Jurkat, Clone E6-1 (cell line): Measurements from ENCODE around the gene MLH1.

ENCODE experiments used
- DNase-seq: peaks from one replicate; pipeline ENCODE4 v3.0.0-alpha.2; 2011; ENCODE audit warnings: low read depth, low spot score
- H3K4me3 ChIP-seq: 2 replicates; pipeline ENCODE4 v1.5.1; 2011; ENCODE audit warnings: mild to moderate bottlenecking, low read length, control low read depth, moderate library complexity

The MLH1 gene

DNA sequence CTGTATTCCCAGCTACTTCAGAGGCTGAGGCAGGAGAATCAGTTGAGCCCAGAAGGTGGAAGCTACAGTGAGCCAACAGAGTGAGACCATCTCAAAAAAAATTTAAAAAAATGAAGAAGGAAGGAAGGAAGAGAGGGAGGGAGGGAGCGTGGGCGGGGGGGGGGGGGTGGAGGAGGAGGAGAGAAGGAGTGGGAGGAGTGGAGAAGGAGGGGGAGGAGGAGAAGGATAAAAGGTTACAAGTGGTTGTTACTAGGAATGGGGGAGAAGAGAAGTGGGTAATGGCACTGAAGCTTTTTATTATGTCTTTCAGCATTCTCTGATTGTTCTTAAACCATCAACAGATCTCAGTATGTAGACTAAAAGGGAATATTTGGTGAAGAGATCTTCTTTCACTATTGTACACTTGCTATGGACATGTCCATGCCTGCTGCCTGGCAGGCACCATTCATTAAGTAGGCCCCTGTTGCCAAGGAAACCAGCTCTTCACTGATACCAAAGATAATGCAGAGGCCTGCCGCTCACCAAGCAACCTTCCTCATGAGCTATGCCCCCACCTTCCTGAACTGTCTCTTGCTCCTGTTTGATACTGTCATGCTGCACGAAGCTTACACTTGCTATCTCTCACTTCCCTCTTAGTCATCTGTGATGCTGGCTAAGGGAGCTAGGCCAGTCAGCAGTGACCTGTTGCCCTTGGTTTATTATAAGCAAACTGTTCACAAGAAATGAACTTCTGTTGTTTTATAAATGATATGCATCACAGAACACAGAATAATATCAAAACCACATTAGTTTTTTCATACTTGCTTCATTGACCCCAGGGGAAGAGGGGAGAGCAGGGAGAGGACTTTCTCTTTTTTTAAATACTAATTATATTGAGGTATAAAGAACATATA is 23.5 kb upstream of the MLH1 start:
- DNase-seq, result peak; percentile 67

DNA sequence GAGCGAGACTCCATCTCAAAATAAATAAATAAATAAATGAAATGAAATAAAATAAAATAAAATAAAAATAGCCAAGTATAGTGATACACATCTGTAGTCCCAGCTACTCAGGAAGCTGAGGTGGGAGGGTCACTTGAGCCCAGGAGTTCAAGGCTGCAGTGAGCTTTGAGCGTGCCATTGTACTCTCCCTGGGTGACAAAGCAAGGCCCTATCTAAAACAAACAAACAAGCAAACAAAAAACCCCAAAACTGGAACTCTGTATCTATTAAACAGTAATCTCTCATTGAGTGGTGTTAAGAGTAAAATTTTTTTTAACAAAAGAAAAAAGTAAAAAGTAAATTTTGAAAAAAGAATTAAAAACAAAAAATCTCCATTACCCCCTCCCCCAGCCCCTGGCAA is 21.2 kb upstream of the MLH1 start:
- DNase-seq, result no peak
- no peak overlapping the region for H3K4me3 ChIP-seq

More for the DNA sequence above, 23.5 kb upstream of the MLH1 start:
- H3K4me3 ChIP-seq, result no peak overlapping the region

DNA sequence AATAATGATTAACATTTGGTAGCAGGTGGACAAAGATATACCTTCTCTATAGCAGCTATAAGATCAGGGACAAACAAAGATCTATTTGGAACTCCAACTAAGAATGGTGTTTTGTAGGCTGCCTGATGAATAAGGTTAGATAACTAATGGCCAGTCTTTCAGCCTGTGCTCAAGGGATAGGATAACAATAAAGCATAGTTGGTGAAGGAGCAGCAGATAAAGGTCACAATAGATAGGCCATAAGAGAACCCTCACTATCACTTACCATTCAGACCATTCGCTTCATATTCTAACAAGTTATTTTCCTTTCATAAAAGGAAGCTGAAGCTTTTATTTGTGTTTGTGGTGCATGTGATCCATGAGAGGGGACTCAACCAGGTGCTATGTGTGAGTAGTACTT is 20.2 kb upstream of the MLH1 start:
- DNase-seq, result no peak
- H3K4me3 ChIP-seq, result no peak overlapping the region

DNA sequence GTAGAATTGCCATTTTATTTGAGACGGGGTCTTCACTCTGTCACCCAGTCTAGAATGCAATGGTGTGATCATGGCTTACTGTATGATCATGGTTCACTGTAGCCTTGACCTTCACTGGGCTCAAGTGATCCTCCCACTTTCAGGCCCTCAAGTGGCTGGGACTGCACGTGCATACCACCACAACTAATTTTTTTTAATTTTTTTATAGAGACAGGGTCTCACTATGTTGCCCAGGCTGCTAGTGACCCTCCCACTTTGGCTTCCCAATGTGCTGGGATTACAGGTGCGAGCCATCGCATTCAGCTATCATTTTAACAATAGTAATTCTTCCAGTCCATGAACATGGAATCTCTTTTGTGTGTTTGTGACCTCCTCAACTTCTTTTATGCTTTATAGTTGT is 12.3 kb upstream of the MLH1 start:
- DNase-seq, result no peak
- H3K4me3 ChIP-seq, result no peak overlapping the region

DNA sequence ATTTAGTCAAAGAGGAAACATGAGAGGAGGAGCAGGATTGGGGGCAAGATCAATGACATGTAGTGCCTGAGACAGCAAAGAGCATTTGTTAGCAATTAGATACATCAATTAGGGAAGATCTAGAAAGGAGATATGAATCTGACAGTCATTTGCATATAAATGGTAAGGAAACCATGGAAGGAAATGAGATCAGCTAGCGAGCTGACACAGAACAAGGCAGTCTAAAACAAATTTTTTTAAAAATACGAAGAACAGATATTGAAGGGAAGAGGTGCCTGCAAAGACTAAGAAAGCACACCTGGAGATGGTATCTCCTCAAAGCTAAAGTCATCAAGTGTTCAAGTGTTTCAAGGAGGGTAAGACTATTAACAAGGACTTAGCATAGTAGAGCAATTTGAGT is 5.0 kb upstream of the MLH1 start:
- DNase-seq, result peak; percentile 67
- no peak overlapping the region for H3K4me3 ChIP-seq

DNA sequence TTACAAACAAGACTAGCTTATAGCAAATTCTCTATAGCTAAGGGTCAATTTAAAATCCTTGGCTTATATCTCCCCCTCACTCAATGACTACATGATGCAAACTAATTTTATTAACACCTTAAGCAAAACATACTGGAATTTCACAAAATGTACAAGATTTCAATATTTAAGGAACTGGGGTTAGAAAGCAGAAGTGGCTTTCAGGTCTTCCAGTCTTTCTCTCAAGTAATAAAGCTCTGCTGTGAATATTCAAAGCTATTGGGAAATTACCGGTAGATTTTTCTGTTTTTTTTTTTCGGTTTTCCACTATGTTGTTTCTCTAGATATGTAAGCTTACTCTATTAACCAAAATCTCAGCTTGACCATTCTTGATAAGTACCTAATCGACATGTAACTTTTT is 4.3 kb upstream of the MLH1 start:
- no peak for DNase-seq
- no peak overlapping the region for H3K4me3 ChIP-seq

DNA sequence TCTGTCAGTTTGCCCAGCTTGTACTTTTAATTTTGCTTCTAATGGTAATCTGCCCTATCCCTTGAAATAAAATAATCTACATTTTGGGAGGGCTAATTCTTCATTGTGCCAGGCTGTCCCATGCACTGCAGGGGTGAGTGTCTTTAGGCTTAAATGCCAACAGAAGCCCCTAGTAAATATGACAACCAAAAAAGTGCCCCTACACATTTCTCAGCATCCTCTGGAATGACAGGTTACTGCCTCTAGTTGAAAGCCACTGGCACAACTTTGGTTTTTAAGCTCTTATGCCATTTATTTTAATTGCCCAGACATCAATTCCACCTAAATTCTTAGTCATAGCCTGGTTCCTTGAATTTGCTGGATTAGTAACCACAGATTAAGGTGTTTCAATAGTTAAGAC is 3.8 kb upstream of the MLH1 start:
- no peak for DNase-seq
- no peak overlapping the region for H3K4me3 ChIP-seq

DNA sequence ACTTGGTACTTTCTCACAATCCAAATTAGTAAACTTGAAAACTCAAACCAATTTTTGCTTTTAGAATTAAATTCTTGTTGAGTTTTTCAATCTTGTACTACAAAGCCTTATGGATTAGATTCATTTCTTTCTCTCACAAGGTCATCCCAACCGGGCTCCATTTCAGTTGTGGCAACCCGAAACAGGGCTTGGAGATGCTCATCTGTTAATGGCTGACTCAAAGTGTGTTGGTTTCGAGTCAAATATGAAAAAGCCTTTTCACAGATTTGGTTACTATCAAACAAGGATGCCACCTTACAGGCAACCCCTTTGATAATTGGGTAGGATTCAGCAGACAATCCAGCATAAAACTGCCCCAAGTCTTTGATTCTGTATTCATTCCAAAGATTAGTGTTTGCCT is 2.2 kb upstream of the MLH1 start:
- H3K4me3 ChIP-seq, result no peak overlapping the region
- no peak for DNase-seq

DNA sequence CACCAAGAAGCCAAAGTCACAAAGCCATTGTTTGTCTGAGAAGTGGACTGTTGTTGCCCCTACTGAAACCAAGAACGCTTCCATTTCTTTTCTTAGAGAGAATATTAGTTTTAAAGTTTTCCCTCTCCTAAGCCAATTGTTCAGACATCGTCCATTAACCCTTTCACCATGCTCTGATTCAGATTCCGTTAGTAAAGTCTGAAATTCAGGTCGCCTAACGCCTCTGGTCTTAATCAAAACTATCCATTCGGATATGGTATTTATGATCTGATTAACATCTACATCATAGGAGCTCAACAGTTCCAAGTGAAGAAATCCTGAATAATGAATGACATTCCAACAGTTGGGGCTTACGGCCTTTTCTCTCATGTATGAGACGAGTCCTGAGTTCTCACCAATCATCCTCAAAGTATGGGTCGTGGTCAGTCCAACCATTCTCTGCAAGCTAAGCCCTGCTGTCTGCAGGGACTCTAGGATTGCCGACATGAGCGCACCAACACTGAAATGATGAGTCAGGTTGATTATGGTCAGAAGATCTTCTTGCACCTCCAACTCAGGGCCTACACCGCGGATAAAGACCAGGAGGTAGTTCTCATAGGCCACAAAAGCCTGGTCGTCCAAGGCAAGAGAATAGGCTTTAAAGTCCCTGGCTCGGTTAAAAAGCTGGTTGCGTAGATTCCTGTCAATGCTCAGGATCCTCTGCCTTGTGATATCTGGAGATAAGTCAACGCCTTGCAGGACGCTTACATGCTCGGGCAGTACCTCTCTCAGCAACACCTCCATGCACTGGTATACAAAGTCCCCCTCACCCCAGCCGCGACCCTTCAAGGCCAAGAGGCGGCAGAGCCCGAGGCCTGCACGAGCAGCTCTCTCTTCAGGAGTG is 1.2 kb upstream of the MLH1 start:
- H3K4me3 ChIP-seq, result peak overlapping the region; percentile 82
- no peak for DNase-seq

DNA sequence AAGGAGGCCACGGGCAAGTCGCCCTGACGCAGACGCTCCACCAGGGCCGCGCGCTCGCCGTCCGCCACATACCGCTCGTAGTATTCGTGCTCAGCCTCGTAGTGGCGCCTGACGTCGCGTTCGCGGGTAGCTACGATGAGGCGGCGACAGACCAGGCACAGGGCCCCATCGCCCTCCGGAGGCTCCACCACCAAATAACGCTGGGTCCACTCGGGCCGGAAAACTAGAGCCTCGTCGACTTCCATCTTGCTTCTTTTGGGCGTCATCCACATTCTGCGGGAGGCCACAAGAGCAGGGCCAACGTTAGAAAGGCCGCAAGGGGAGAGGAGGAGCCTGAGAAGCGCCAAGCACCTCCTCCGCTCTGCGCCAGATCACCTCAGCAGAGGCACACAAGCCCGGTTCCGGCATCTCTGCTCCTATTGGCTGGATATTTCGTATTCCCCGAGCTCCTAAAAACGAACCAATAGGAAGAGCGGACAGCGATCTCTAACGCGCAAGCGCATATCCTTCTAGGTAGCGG is 452 bp upstream of the MLH1 start, which contains the start of gene EPM2AIP1:
EPM2AIP1 (minus strand) TSS at position 326 of the 520 bp plus-strand sequence; CDS start at position 272, 54 bp downstream.
- DNase-seq, result no peak
- H3K4me3 ChIP-seq, result peak within 1 kb of the TSS; percentile 82

DNA sequence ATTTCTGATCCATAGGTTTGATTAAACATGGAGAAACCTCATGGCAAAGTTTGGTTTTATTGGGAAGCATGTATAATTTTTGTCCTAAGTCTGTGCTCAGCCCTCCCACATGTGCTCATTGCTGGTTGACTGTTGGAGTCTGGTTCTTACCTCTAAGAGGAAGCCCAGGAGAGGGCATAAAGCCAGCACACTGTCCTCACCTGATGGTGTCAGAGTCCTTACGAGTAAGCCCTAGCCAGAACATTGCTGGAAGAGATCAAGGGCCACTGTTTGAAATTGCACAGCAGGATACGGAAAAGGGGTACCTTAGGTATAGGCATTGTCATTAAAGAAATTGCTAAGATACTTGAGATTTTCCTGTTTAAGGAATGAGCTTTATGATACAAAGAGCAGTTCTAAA is 21.3 kb downstream of the MLH1 start:
- H3K4me3 ChIP-seq, result no peak overlapping the region
- DNase-seq, result no peak

DNA sequence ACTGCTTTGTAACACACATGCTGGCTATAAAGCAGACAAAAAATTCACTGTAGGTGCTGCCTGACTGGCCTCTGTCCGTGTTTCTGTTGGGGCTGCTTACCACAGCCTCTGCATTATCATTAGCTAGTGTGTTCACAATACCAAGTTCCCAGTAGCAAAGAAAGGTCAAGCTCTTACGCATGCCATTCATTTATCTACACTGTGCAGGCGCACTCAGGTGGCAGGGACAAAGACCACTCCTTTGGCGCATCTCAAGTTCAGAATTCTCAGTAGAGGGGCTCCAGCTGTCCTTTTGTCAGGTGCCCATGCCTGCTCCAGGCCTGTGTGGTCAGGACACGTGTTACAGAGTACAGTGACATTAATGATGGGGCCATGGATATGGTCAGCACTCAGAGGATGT is 22.3 kb downstream of the MLH1 start:
- no peak for DNase-seq
- no peak overlapping the region for H3K4me3 ChIP-seq

DNA sequence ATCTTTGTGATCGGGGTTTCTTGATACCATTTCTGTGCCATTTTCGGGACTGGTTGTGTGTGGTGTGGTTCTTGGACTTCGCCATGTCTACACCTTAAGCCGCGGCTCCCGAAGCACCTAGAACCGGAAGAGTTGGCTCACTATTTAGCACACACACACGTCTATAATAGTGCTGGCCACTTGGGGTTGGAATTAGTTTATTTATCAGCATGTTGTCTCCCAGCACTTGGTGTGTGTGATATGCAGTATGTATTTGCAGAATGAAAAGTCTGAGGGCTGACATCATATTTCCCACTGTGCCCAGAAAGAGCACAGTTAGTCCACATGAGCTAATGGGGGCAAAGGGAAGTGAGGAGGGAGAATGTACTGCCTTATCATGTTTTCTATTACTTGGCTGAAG is 23.6 kb downstream of the MLH1 start:
- no peak for DNase-seq
- no peak overlapping the region for H3K4me3 ChIP-seq

DNA sequence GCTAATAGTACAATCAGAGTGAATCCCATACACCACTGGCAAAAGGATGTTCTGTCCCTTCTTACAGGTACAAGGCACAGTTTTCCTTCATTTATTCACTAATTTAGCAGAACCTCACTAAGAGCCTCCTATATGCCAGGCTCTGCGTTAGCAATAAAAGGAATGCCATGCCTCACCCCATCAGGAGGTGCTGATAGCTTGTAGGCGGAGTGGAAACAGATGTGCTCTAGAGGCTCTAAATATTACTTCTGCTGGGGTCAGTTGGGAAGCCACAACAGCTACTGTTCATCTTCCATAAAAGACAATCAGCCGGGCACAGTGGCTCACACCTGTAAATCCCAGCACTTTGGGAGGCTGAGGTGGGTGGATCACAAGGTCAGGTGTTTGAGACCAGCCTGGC is 24.4 kb downstream of the MLH1 start:
- H3K4me3 ChIP-seq, result no peak overlapping the region
- no peak for DNase-seq

DNA sequence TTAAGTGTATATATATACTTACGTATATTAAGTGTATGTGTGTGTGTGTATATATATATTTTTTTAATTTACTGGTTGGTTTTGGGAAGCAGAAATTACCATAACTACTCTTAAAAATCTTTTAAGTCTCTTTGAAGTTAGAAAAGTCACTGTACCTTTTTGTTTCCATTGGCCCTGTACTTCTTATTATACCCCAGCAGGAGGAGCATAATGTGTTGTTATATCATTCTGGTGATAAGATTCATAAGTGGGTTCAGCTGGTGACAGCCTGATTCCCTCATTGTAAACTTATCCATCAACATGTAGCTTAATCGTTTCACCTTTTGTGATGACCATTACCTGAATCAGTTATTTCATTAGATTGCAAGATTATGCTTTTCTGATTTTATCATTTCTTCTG is 30.8 kb downstream of the MLH1 start:
- H3K4me3 ChIP-seq, result no peak overlapping the region
- DNase-seq, result peak; percentile 36

DNA sequence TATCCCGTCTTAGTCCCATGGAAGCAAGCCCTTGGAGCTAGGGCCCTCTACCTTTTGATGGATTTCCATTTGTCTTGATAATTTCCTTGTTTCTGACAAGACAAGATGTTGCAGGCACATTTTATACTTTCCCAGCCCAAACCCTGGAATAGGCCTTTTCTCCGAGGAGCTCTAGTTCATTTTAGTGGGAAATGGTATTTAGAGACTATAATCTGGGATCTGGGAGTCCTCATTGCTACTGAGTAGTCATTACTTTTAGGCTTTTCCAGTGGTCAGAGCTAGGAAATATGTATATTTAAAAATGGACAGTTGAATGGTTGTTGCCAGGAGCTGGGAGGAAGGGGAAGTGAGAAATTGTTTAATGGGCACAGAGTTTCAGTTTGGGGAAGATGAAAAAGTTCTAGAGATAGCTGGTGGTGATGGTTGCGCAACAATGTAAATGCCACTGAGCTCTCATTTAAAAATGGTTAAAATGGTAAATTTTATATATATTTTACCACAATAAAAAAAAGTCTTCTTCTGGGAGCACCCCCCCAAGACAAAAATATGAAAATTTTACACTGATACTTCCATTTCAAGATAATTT is 31.6 kb downstream of the MLH1 start:
- DNase-seq, result no peak

DNA sequence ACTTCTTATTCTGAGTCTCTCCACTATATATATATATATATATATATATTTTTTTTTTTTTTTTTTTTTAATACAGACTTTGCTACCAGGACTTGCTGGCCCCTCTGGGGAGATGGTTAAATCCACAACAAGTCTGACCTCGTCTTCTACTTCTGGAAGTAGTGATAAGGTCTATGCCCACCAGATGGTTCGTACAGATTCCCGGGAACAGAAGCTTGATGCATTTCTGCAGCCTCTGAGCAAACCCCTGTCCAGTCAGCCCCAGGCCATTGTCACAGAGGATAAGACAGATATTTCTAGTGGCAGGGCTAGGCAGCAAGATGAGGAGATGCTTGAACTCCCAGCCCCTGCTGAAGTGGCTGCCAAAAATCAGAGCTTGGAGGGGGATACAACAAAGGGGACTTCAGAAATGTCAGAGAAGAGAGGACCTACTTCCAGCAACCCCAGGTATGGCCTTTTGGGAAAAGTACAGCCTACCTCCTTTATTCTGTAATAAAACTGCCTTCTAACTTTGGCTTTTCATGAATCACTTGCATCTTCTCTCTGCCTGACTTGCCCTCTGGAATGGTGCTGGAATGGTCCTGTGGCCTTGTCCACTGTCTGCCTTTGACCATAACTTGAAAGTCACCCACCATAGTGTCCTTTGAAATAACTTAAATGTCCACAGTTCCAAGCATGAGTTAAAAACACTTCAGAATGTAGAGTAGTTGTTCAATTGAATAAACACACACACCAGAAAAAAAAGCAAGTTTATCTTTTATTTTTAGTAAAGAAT is 32.4 kb downstream of the MLH1 start:
- no peak for DNase-seq
- no peak overlapping the region for H3K4me3 ChIP-seq

More for the DNA sequence above, 31.6 kb downstream of the MLH1 start:
- H3K4me3 ChIP-seq, result no peak overlapping the region

DNA sequence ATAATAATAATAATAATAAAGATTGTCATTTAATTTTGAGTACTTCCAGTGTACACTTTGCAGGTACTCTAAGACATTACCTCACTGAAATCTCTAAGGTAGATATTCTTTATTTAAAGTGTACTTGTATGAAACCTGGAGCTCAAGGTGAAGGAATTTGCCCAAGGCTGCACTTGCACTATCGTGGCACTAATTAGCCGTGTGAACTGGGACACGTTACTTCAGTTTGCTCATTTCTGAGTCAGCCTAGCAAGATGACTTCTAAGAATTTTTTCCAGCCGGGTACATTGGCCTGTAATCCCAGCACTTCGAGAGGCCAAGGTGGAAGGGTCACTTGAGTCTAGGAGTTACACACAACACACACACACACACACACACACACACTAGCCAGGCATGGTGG is 33.5 kb downstream of the MLH1 start:
- DNase-seq, result no peak
- no peak overlapping the region for H3K4me3 ChIP-seq

DNA sequence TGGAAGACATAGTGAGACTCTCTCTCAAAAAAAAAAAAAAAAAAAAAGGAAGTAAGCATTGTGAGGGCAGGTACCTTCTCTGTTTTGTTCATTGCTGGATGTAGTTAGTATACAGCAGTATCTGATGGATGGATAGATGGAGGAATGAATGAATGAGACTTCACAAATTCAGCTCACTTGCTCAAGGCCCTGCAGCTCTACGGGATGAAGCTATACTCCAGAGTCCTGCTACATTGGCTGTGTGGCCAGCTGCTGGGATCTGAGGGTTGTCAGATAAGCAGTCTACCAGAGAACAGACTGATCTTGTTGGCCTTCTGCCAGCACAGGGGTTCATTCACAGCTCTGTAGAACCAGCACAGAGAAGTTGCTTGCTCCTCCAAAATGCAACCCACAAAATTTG is 35.0 kb downstream of the MLH1 start:
- DNase-seq, result peak; percentile 10
- H3K4me3 ChIP-seq, result no peak overlapping the region
